GM19328 (cell line): ENCODE measurements around the gene LAD1.

ENCODE experiments used
- ATAC-seq: cut with Tn5 transposase; IDR thresholded peaks from one replicate; pipeline ENCODE4 v1.9.1; 2021; ENCODE audit warnings: mild to moderate bottlenecking, moderate library complexity; ENCODE audit not compliant: unreplicated experiment

Gene LAD1

GRCh38 chr1:201399018-201399351 lies at the start of gene LAD1:
LAD1 (minus strand) TSS chr1:201399324; CDS start chr1:201399306, 18 bp downstream.
- ATAC-seq, result no peak

- peak; percentile 58 for ATAC-seq
Observed at GRCh38 chr1:201447903-201448871, 49.1 kb upstream of the LAD1 start.

- ATAC-seq, result no peak
Observed at GRCh38 chr1:201445310-201445709, 46.2 kb upstream of the LAD1 start.

- no peak for ATAC-seq
Observed at GRCh38 chr1:201444792-201445191, 45.7 kb upstream of the LAD1 start.

- ATAC-seq, result no peak
Observed at GRCh38 chr1:201443747-201444146, 44.6 kb upstream of the LAD1 start.

GRCh38 chr1:201436969-201437368 lies 37.8 kb upstream of the LAD1 start:
- no peak for ATAC-seq

GRCh38 chr1:201436393-201436792 lies 37.3 kb upstream of the LAD1 start:
- no peak for ATAC-seq

- ATAC-seq, result no peak
Observed at GRCh38 chr1:201434266-201434665, 35.1 kb upstream of the LAD1 start.

- ATAC-seq, result no peak
Observed at GRCh38 chr1:201433609-201434008, 34.5 kb upstream of the LAD1 start.

- no peak for ATAC-seq
Observed at GRCh38 chr1:201430776-201431175, 31.7 kb upstream of the LAD1 start.

GRCh38 chr1:201429736-201430501 lies 30.8 kb upstream of the LAD1 start:
- no peak for ATAC-seq

GRCh38 chr1:201427963-201428362 lies 28.8 kb upstream of the LAD1 start:
- ATAC-seq, result no peak

GRCh38 chr1:201426479-201427310 lies 27.6 kb upstream of the LAD1 start:
- ATAC-seq, result no peak

- ATAC-seq, result no peak
Observed at GRCh38 chr1:201424146-201424545, 25.0 kb upstream of the LAD1 start.

- no peak for ATAC-seq
Observed at GRCh38 chr1:201423655-201424054, 24.5 kb upstream of the LAD1 start.

- no peak for ATAC-seq
Observed at GRCh38 chr1:201422436-201423030, 23.4 kb upstream of the LAD1 start.

- no peak for ATAC-seq
Observed at GRCh38 chr1:201422026-201422425, 22.9 kb upstream of the LAD1 start.

GRCh38 chr1:201421041-201421440 lies 21.9 kb upstream of the LAD1 start:
- no peak for ATAC-seq

GRCh38 chr1:201420608-201421002 lies 21.5 kb upstream of the LAD1 start:
- ATAC-seq, result no peak

GRCh38 chr1:201419746-201420607 lies 20.9 kb upstream of the LAD1 start:
- no peak for ATAC-seq
